ENCODE data around the gene HACD2. TPM values are rescaled to one million over a fixed set of nuclear protein-coding genes. Genes with fewer than 3 reads are reported as not detected.

HACD2 gene
- total RNA-seq, 2 experiments from 2014 or later, result 12.1 to 13.3 TPM

DNA sequence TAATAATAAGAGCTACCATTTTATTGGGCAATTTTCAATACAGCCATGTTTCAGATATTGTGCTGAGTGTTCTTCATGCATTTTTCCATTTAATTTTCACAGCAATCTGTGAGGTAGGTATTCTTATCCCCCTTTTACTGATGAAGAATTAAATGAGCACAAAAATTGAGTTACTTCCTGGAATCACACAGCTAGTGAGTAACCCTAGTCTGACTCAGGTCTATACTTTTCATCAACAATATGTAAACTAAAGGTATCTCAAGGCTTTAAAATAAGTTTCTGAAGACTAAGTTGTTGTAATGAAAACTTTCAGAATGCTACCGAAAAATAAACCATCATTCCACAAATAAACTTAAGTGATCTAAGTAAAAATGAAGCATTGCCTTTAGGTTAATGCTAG lies 22.3 kb downstream of the HACD2 start:
- POLR2A ChIA-PET, result no interaction called here
- intact Hi-C loops (cut with DNase I, micrococcal nuclease), result no loop called here
- ATAC-seq (ENCODE audit: poor library complexity) (no peak), DNase-seq (no peak)
- H3K4me1 Mint-ChIP-seq (ENCODE audit: low read depth), result no peaks in the 10 kb centered on the region
- TF ChIP-seq, protein P1, sequence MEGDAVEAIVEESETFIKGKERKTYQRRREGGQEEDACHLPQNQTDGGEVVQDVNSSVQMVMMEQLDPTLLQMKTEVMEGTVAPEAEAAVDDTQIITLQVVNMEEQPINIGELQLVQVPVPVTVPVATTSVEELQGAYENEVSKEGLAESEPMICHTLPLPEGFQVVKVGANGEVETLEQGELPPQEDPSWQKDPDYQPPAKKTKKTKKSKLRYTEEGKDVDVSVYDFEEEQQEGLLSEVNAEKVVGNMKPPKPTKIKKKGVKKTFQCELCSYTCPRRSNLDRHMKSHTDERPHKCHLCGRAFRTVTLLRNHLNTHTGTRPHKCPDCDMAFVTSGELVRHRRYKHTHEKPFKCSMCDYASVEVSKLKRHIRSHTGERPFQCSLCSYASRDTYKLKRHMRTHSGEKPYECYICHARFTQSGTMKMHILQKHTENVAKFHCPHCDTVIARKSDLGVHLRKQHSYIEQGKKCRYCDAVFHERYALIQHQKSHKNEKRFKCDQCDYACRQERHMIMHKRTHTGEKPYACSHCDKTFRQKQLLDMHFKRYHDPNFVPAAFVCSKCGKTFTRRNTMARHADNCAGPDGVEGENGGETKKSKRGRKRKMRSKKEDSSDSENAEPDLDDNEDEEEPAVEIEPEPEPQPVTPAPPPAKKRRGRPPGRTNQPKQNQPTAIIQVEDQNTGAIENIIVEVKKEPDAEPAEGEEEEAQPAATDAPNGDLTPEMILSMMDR (IDR thresholded peaks at IDR 0.05), result no peak
- H3K27me3 Mint-ChIP-seq, result no peaks in the 10 kb centered on the region
- H3K9me3 Mint-ChIP-seq, result no peaks in the 10 kb centered on the region
- H3K4me1 ChIP-seq (ENCODE audit: insufficient read depth, low read length), result no peaks in the 10 kb centered on the region
- no peak overlapping the region for H3K27ac ChIP-seq (ENCODE audit: low read depth in 1 of 2, low read length in 2 of 2)
- H3K36me3 Mint-ChIP-seq (ENCODE audit: low read depth), result peaks cover 19% of the 10 kb centered on the region
- CTCF ChIA-PET, result no interaction called here
- no peak overlapping the region for H3K4me3 Mint-ChIP-seq
- peaks cover 13% of the 10 kb centered on the region for H3K36me3 ChIP-seq (ENCODE audit: insufficient read depth, low read length)
- no peak overlapping the region for H3K4me3 ChIP-seq (ENCODE audit: low read length)
- no peaks in the 10 kb centered on the region for H3K27me3 ChIP-seq (ENCODE audit: control insufficient read depth in 1 of 2, insufficient read depth in 2 of 2, low read length in 2 of 2)
- no peaks in the 10 kb centered on the region for H3K9me3 ChIP-seq (ENCODE audit: control insufficient read depth in 1 of 2, insufficient read depth in 1 of 2, low read length in 2 of 2)
- H3K27ac Mint-ChIP-seq, result no peak overlapping the region

GRCh38 chr3:123561188-123561587 lies 23.7 kb downstream of the HACD2 start:
- intact Hi-C loops (cut with DNase I, micrococcal nuclease), result no loop called here

GRCh38 chr3:123559040-123559861 lies 25.6 kb downstream of the HACD2 start:
- Histone ChIP-seq H3K36me3 (ENCODE audit: insufficient read depth, low read length) (peaks cover 8% of the 10 kb centered on the region), H3K9me3 (ENCODE audit: control insufficient read depth in 1 of 2, insufficient read depth in 1 of 2, low read length in 2 of 2) (no peaks in the 10 kb centered on the region), H3K27ac (ENCODE audit: low read depth in 1 of 2, low read length in 2 of 2) (no peak overlapping the region), H3K4me3 (ENCODE audit: low read length) (no peak overlapping the region), H3K27me3 (ENCODE audit: control insufficient read depth in 1 of 2, insufficient read depth in 2 of 2, low read length in 2 of 2) (no peaks in the 10 kb centered on the region), H3K4me1 (ENCODE audit: insufficient read depth, low read length) (no peaks in the 10 kb centered on the region)
- Mint-ChIP-seq H3K27me3 (no peaks in the 10 kb centered on the region), H3K9me3 (peaks cover 2% of the 10 kb centered on the region), H3K27ac (no peak overlapping the region), H3K36me3 (ENCODE audit: low read depth) (peaks cover 38% of the 10 kb centered on the region), H3K4me3 (no peak overlapping the region), H3K4me1 (ENCODE audit: low read depth) (no peaks in the 10 kb centered on the region)
- TF ChIP-seq, protein P1 (IDR thresholded peaks at IDR 0.05), result peak; percentile 98
- intact Hi-C loops (cut with DNase I, micrococcal nuclease), result loop anchor here (1.0 to 2.0 kb wide), 3 partner anchors 110 to 998 kb away; partner anchors contain the start of gene ADCY5 (in 1 of the 2)
- no peak for ATAC-seq (ENCODE audit: poor library complexity)
- POLR2A ChIA-PET, result no interaction called here
- CTCF ChIA-PET, result interaction anchor here (0.6 to 1.3 kb wide), 8 partner anchors 9 to 506 kb away, joined by 3 to 4 read pairs (median 3); no protein-coding TSS in a partner anchor
- DNase-seq, result peak in 4 of 14 experiments; percentile 27 to 75 (median 66)

More at GRCh38 chr3:123561188-123561587, 23.7 kb downstream of the HACD2 start:
- Mint-ChIP-seq H3K4me3 (no peak overlapping the region), H3K9me3 (no peaks in the 10 kb centered on the region), H3K27ac (no peak overlapping the region), H3K27me3 (no peaks in the 10 kb centered on the region), H3K4me1 (ENCODE audit: low read depth) (no peaks in the 10 kb centered on the region), H3K36me3 (ENCODE audit: low read depth) (peaks cover 24% of the 10 kb centered on the region)
- Histone ChIP-seq H3K4me1 (ENCODE audit: insufficient read depth, low read length) (no peaks in the 10 kb centered on the region), H3K27ac (ENCODE audit: low read depth in 1 of 2, low read length in 2 of 2) (no peak overlapping the region), H3K4me3 (ENCODE audit: low read length) (no peak overlapping the region), H3K27me3 (ENCODE audit: control insufficient read depth in 1 of 2, insufficient read depth in 2 of 2, low read length in 2 of 2) (no peaks in the 10 kb centered on the region), H3K36me3 (ENCODE audit: insufficient read depth, low read length) (peaks cover 13% of the 10 kb centered on the region), H3K9me3 (ENCODE audit: control insufficient read depth in 1 of 2, insufficient read depth in 1 of 2, low read length in 2 of 2) (no peaks in the 10 kb centered on the region)
- ATAC-seq (ENCODE audit: poor library complexity) (no peak), DNase-seq (no peak)
- TF ChIP-seq, protein P1 (IDR thresholded peaks at IDR 0.05), result no peak
- ChIA-PET POLR2A (no interaction called here), CTCF (no interaction called here)

All from CD4-positive, alpha-beta T cell (primary cell).